HG03097 (cell line): ENCODE data around the gene EEFSEC.

Source experiments
- ATAC-seq: cut with Tn5 transposase; IDR thresholded peaks from one replicate; pipeline ENCODE4 v1.9.1; 2021; ENCODE audit not compliant: unreplicated experiment, low FRiP score

The EEFSEC gene, protein sequence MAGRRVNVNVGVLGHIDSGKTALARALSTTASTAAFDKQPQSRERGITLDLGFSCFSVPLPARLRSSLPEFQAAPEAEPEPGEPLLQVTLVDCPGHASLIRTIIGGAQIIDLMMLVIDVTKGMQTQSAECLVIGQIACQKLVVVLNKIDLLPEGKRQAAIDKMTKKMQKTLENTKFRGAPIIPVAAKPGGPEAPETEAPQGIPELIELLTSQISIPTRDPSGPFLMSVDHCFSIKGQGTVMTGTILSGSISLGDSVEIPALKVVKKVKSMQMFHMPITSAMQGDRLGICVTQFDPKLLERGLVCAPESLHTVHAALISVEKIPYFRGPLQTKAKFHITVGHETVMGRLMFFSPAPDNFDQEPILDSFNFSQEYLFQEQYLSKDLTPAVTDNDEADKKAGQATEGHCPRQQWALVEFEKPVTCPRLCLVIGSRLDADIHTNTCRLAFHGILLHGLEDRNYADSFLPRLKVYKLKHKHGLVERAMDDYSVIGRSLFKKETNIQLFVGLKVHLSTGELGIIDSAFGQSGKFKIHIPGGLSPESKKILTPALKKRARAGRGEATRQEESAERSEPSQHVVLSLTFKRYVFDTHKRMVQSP

DNA sequence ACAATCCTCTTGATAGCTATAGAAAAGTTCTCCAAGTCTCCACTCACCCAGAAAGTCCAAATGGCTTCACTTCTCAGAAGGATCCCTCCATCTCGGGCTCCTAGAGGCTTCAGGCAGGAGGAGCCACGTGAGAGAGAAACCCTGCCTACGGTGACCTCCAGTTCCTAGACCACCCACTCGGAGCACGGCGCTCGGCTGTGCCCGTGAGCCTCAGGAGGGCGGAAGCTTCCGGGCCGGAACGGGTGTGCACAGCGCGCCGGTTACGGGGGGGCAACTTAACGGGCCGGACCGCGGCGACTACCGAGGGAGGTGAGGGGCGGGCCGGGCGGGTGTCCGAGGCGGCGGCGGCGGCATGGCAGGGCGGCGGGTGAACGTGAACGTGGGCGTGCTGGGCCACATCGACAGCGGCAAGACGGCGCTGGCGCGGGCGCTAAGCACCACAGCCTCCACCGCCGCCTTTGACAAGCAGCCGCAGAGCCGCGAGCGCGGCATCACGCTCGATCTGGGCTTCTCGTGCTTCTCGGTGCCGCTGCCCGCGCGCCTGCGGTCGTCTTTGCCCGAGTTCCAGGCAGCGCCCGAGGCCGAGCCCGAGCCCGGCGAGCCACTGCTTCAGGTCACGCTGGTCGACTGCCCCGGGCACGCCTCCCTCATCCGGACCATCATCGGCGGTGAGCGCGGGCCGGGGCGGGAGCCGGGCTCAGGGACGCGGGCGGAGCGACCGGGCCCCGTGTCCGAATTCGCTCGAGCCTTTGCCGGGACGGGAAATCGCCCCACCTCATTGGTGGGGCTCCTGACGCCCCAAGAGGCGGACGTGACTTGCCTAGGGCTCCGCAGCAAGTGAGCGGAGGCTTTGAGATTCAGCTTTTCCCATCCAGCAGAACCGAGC lies at the start of gene EEFSEC:
TSS of gene EEFSEC (plus strand) at position 326 of the 886 bp plus-strand sequence. CDS start at position 353, 27 bp downstream.
- ATAC-seq: peak; percentile 77

DNA sequence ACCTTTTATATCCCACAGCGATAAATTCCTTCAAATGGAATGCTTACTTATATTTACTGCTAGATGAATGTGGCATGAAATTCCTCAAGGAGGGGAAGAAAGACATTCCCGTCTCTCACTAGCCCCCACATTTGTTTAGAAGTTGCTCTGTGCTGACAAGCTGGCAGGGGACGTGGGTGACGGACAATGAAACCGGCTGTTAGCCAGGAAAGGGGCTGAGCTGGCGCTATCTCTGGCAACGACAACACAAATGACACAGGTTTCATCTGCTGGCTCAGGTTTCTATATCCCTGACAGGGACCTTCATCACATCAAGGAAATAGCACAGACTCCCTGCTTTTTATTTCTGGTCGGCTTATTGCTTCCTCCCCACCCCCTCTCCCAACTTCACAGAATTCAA lies 45.4 kb upstream of the EEFSEC start:
- no peak for ATAC-seq

DNA sequence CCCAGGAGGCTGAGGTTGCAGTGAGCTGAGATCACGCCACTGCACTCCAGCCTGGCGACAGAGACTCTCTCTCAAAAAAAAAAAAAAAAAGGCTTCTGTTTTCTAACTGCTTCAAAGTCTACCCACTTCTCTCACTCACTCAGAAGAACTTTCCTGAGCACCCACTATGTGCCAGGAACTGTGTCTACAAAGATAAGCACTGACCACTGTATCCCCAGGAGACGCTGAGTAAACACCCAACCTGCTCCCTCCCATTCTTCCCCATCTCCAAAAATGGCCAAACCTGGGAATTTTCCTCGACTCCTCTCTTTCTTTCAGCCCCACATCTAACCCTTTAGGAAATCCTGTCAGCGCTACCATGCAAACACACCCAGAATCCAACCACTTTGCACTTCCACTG lies 42.1 kb upstream of the EEFSEC start:
- no peak for ATAC-seq

DNA sequence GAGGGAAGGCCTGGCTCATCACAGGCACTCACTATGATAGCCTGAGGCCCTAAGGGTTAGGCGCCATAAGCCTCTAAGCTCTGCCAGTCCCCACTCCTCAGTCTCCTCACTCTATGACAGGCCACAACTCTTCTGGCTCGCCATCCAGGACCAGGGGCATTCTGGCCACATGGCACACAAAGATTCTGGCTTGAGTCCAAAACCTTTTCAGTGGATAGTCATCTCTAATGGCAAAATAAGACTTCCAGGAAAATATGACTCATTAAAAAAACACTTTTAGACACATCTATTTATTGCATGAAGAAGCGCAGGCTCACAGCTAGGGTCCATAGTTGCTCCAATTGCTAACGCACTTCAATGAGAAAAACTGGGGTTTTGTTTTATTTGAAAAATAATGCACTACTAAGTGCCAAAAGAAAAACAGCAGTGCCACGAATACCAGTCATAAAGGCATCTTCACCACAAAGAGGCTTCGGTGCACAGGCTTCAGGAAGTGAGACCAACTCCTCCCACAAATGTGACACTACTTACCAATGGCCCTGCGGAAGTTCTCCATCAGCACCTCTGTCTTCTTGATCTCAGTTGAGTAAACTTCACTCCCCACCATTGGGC lies 40.8 kb upstream of the EEFSEC start:
- ATAC-seq: no peak

DNA sequence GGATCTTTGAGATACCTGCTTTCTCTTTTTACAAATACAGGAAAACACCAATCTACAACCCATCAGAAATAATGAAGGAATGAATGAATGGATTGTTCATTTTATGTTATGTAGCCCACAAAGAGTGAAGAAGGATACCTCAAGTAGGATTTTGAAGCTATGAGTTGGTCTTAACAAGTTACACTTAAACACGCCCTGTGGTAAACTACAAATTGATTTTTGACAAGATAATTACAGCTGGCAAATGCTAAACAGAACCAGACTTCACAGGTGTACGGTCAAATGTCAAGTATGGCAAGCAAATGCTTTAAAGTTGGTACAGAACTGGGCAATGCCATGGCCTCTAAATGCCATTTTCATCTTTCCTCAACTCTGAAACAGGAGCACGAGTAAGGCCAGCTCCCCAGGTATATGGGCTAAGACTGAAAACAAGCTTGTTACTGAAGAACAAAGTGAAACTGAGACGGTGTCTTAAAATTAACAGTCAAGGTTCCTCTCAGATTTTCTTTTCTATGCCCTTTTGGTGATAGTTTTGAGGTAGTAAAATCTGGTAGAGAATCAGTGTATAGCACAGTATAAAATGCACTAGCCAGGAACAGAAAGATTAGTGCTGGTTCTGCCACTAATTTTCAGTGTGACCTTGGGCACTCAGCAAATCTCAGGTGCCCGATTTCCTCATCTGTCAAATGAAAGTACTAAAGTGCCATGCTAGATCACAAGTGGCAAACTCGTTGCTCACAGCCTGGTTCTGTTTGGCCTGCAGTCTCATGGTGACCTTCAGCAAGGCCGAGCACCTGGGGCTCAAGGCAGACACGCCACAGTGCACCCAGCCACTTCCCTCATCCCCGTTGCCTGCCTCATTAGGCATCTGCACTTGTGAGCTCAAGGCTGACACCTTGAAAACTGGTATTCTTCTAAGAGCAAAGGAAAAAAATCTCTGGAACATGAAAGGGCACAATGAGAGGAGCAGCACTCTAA lies 39.2 kb upstream of the EEFSEC start:
- ATAC-seq: no peak

DNA sequence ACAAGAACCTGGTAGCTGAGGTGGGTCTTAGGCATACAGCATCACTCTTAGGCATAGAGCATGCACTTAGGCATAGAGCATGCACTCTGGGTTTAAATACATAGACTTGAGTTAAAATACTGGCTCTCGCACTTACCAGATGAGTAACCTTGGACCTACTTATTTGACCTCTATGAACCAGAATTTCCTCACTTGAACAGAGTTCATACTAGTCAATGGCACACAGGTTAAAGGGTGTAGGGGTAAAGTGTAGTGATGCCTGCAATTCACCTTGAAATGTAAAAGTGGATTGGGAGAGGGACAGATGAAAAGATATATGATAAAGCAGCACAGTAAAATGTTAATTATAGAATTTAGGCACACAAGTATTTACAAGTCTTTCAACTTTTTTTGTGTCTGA lies 31.3 kb upstream of the EEFSEC start:
- ATAC-seq: no peak

DNA sequence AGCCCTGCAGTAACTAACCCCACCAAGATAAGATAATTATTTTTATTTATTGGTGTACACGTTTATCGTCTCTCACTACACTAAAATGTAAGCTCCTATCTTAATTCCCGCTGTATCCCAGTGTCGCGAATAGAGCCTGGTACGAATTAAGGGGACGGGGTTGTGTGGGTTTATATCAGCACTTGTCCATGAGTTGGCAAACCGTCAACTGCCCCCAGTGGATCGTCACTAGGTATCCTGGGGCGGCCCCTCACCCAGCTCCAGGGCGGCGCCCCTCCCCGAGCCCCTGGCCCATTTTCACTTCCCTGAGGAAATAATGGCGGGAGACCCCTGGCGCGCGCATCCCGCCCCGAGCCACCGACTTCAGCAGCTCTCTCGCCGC lies 30.1 kb upstream of the EEFSEC start:
- ATAC-seq: no peak

DNA sequence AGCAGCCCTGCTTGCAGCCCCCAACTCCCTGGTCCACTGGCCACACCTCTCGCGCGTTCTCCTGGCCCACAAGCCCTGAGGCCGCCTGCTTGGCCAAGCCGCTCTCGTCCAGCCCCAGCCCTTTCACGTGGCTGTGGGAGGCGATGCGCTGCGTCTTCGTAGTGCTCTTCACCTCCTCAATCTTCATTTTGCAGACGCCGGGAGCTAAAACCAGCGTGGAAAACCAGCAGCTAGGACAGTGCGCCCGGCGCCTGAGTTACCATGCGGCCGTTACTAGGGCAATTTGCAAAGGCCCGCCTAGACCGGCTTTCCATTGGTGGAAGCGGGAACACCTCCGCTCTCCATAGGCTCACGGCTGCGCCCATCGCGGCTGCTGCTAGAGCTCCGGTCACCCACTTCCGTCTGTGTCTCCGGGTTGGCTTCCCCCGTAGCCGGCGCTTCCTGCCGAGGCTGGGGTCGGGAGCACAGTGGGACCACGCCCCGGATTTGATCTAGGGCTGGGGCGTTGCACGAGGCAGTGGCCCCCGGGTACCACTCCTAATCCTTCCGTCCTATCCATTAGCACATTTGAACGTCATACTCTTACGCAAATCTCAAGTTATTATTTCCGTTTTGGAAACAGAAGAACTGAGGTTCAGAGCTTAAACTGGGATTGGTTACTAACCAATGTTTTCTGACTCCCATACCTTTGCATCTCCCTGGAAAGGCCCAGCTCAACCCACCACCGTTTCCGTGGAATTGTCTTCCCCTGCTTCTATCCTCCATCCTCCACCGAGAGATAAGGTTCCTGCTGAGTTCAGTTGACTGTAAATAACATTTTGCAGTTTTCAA lies 29.5 kb upstream of the EEFSEC start, which contains the start of gene RUVBL1:
TSS of gene RUVBL1 (minus strand) at position 275 of the 831 bp plus-strand sequence. CDS start at position 187, 88 bp downstream.
- ATAC-seq: peak; percentile 92

DNA sequence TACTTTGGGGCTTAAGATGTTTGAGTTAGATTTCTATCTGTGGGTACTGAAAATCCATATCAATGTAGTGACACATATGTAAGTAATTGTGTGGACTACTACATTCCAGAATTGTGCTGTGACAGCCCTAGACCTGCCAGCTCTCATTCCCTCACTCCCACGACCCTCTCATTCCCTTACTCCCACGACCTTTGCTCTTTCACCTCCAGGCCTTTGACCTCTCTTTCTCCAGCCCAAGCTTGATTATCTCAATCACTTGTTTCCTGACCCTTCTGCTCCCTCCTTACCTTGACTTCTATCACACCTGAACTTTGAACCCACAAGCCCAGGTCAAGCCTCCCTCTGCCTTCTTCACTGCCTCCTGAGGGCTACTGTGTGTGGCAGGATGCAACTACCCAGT lies 26.0 kb upstream of the EEFSEC start:
- ATAC-seq: no peak

DNA sequence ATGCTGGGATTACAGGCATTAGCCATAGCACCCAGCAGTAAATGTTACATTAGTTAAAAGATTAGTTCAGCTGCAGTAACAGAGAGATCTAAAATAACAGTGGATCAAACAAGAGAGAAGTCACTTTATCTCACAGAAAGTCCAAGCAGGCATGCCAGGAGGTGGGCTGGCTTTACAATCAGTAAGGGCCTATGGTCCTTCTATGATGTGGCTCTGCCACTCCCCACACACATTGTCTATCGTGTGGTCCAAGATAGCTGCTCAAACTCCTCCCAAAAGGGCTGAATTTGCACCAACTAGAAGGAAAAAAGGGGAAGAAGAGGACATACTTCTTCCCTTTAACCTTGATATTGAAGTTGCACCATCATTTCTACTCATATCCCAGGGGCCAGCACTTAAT lies 25.0 kb upstream of the EEFSEC start:
- no peak for ATAC-seq

DNA sequence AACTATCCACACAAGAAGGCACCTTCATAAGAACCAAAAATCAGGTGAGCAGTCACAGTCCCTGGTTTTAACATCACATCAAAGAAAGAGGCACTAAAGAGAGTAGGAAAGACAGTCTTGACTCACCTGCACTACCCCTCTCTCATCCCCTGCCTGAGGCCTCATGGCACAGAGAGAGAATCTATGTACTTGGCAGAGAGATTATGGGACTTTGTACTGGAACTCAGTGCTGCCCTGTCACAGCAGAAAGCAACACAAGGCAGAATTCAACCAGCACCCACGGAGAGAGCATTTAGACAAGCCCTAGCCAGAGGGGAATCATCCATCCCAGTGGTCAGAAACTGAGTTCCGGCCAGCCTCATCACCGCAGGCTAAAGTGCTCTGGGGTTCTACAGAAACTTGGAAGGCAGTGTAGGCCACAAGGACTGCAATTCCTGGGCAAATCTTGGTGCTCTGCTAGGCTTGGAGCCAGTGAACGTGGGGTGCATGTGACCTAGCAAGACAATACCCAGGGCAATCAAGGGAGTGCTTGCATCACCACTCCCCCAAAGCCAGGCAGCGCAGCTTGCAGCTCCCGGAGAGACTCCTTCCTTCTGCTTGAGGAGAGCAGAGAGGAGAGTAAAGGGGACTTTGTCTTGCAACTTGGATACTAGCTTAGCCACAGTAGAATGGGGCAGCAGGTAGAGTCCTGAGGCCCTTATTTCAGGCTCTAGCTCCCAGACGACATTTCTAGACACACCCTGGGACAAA lies 21.2 kb upstream of the EEFSEC start:
- ATAC-seq: no peak

DNA sequence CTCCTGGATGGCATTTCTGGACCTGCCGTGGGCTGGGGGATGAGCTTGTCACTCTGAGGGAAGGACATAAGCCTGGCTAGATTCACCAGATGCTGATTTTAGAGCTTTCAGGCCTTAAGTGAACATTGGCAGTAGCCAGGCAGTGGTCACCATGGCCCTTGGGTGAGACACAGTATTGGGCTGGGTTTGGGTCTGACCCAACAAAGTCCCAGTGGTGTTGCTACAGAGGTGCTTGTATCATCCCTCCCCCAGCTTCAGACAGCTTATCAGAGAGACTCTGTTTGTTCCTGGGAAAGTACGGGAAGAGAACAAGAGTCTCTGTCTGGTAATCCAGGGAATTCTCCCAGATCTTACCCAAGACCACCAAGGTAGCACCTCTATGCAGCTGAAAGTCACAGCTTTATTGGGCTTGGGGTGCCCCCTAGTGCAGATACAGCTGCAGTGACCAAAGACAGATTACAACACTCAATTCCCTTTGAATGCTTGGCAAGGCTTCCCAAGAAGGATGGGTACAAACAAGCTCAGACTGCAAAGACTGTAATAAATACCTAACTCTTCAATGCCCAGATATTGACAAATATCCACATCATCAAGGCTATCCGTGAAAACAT lies 19.9 kb upstream of the EEFSEC start:
- ATAC-seq: no peak

DNA sequence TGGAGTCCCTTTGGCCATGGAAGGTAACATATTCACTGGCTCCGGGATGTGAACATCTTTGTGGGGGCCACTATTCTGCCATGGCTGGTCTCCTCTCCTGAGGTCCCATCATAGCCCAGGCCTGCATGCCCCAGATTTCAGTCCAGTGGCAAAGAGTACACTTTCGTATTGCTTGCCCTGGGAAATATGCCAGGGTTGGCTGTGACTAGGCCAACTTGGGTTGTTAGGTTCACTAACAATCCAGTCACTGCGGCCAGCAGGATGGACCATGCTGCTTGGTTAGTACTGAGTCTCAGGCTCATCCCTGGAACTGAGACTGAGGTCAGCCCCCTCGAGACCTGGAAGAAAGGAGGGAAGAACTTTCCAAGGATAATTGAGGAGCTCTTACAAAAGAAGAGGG lies 9.8 kb upstream of the EEFSEC start:
- no peak for ATAC-seq

DNA sequence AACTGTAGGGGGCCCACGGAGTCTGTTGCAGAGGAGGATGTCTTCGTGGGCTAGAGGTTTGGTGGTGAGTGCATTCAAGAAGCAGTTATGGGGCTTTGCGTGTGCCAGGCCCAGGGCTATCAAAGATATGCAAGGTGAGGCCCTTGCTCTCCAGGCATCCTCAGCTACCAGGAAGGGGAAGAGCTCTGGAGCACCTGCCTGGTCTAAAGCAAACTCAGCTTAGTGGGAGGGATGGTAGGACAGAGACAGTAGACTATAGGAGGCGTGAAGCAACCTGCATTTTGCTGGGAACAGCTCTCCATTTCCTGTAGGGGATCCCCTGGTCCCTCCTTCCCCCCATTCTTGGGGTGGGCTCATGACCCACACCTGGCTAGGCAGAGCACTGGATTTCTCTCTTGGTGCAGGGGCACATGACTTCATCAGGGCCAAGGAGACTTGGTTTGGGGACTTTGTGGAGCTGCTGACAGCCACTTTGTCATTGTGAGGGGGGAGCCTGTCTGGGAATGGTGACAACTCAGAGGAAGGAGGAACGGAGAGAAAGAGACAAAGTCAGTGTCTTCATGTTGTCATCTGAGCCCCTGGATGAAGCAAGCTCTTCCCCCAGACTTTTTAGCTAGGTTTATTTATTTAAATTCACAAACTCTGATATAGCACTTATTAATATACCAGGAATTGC lies 8.6 kb upstream of the EEFSEC start:
- ATAC-seq: no peak

DNA sequence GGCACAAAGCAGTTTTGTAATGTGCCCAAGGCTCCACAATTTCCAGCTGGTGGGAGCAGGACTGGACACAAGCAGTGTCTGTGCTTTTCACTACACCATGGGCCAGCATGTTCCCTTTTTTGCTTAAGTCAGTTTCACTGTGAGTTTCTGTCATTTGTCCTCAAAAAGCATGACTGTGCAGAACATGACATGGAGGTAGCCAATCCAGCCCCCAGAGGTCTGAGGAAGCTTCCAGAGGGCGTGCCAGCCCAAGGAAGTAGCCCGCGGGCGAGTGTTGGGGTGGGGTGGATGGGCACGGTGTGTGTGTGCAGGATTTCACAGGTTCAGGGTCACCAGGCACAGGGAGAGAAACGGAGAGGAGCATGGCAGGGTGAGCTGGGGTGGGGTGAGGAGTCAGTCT lies 8.0 kb upstream of the EEFSEC start:
- ATAC-seq: no peak

DNA sequence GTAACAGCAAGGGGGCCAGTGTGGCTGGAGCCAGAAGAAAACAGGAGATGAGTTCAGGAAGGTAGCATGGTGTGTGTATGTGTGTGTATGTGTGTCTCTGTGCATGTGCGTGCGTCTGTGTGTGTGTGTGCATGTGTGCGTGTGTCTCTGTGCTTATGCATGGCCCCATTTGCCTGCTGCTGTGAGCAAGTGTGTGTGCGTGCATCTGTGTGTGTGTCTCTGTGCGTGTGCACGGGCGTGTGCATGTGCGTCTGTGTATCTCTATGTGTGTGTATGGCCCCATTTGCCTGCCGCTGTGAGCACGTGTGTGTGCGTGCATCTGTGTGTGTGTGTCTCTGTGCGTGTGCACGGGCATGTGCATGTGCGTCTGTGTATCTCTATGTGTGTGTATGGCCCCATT lies 7.1 kb upstream of the EEFSEC start:
- ATAC-seq: no peak

DNA sequence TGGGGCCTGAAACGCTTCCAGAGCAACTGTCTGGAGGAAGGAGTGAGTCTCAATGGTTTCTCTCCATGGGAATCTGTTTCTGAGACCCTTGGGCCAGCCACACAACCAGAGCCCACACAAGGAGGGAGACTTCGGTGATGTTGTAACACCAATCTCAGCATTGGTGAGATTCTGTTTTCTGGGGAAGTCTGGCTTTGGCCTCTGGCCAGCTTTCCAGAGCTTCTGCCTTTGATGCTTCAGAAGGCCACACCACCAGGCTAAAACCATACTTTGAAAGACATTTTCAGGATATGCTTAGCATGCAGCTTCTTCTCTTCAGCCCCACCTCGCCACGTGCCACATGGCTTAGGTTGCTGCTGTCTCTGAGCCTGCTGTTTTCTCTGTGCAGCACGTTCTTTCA lies 3.6 kb upstream of the EEFSEC start:
- no peak for ATAC-seq
